Activated effector memory CD4-positive, alpha-beta T cell treated with Interleukin-2 at 50 U/mL for 16 hours (primary cell): ENCODE data around the gene MBOAT7.
"Not testable (repeated sequence)": the region's sequence is repeated elsewhere in the genome, so short reads cannot be mapped to it uniquely, and the experiment has no call there.

Experiments
- DNase-seq: peaks from one replicate; pipeline ENCODE4 v3.0.0-alpha.2; 2020

The MBOAT7 gene

GRCh38 chr19:54208784-54209057 lies 19.3 kb upstream of the MBOAT7 start:
- no peak for DNase-seq

GRCh38 chr19:54207983-54208783 lies 18.8 kb upstream of the MBOAT7 start:
- DNase-seq: no peak

GRCh38 chr19:54207676-54207982 lies 18.2 kb upstream of the MBOAT7 start:
- DNase-seq: no peak

GRCh38 chr19:54207193-54207592 lies 17.8 kb upstream of the MBOAT7 start:
- DNase-seq: not testable (repeated sequence)

GRCh38 chr19:54206831-54207177 lies 17.4 kb upstream of the MBOAT7 start:
- no peak for DNase-seq

- no peak for DNase-seq
Measured at GRCh38 chr19:54206030-54206830, 16.9 kb upstream of the MBOAT7 start.

- no peak for DNase-seq
Measured at GRCh38 chr19:54204767-54205468, 15.5 kb upstream of the MBOAT7 start.

GRCh38 chr19:54203151-54203611 lies 13.8 kb upstream of the MBOAT7 start:
- no peak for DNase-seq

- no peak for DNase-seq
Measured at GRCh38 chr19:54201980-54202379, 12.6 kb upstream of the MBOAT7 start.

GRCh38 chr19:54201172-54201701 lies 11.9 kb upstream of the MBOAT7 start:
- no peak for DNase-seq

- DNase-seq: no peak
Measured at GRCh38 chr19:54199401-54199800, 10.0 kb upstream of the MBOAT7 start.

- no peak for DNase-seq
Measured at GRCh38 chr19:54197121-54197520, 7.7 kb upstream of the MBOAT7 start.

GRCh38 chr19:54196536-54196935 lies 7.2 kb upstream of the MBOAT7 start:
- DNase-seq: no peak

- DNase-seq: not testable (repeated sequence)
Measured at GRCh38 chr19:54194463-54194862, 5.1 kb upstream of the MBOAT7 start.

GRCh38 chr19:54193011-54193410 lies 3.6 kb upstream of the MBOAT7 start:
- no peak for DNase-seq

- DNase-seq: no peak
Measured at GRCh38 chr19:54191811-54192453, 2.6 kb upstream of the MBOAT7 start.

- no peak for DNase-seq
Measured at GRCh38 chr19:54191011-54191810, 1.8 kb upstream of the MBOAT7 start, which contains the start of gene TSEN34. Gene TSEN34, plus strand, starts transcription at chr19:54191308. Its CDS starts 57 bp downstream, at chr19:54191365.

GRCh38 chr19:54190503-54191010 lies 1.2 kb upstream of the MBOAT7 start:
- peak; percentile 100 for DNase-seq

- peak; percentile 100 for DNase-seq
Measured at GRCh38 chr19:54189735-54190502, 539 bp upstream of the MBOAT7 start.

- DNase-seq: peak; percentile 39
Measured at GRCh38 chr19:54188215-54188871, 1.0 kb downstream of the MBOAT7 start.
